Mucosa of rectum (tissue), 2 donors: ENCODE measurements around the gene USP43.
"Not testable (repeated sequence)": the region's sequence is repeated elsewhere in the genome, so short reads cannot be mapped to it uniquely, and the experiment has no call there.

ENCODE experiments used
- H3K27ac ChIP-seq, 2 donors: one replicate each; pipeline ENCODE4 v1.7.0; 2013; ENCODE audit warnings: inconsistent platforms in 2 of 2, low read depth in 2 of 2, low read length in 2 of 2
- H3K27me3 ChIP-seq, 2 donors: one replicate each; pipeline ENCODE4 v1.7.0; 2013; ENCODE audit warnings: low read length in 2 of 2; ENCODE audit not compliant: control insufficient read depth in 2 of 2, insufficient read depth in 2 of 2
- H3K36me3 ChIP-seq, 2 donors: one replicate each; pipeline ENCODE4 v1.7.0; 2013; ENCODE audit warnings: low read length in 2 of 2; ENCODE audit not compliant: control insufficient read depth in 2 of 2, insufficient read depth in 2 of 2
- H3K4me1 ChIP-seq, 2 donors: one replicate each; pipeline ENCODE4 v1.7.0; 2013; ENCODE audit warnings: low read length in 2 of 2, mild to moderate bottlenecking in 1 of 2; ENCODE audit not compliant: control insufficient read depth in 2 of 2, insufficient read depth in 2 of 2
- H3K4me3 ChIP-seq, 2 donors: one replicate each; pipeline ENCODE4 v1.7.0; 2013; ENCODE audit warnings: low read length in 2 of 2
- H3K9ac ChIP-seq, 2 donors: one replicate each; pipeline ENCODE4 v1.7.0; 2013; ENCODE audit warnings: low read length in 2 of 2, low read depth in 1 of 2, mild to moderate bottlenecking in 1 of 2
- H3K9me3 ChIP-seq, 2 donors: one replicate each; pipeline ENCODE4 v1.7.0; 2013; ENCODE audit warnings: low read length in 2 of 2; ENCODE audit not compliant: control insufficient read depth in 2 of 2
- donor health status: healthy.
- donor health status: Normal muscosa, but diverticular disease.

Gene USP43

GRCh38 chr17:9628509-9628908 lies 16.8 kb upstream of the USP43 start:
- Histone ChIP-seq H3K27me3 (no peaks in the 10 kb centered on the region), H3K9me3 (no peaks in the 10 kb centered on the region), H3K27ac (no peak overlapping the region), H3K4me3 (no peak overlapping the region), H3K4me1 (no peaks in the 10 kb centered on the region), H3K36me3 (no peaks in the 10 kb centered on the region), H3K9ac (no peak overlapping the region)

GRCh38 chr17:9632741-9633140 lies 12.6 kb upstream of the USP43 start:
- H3K9me3 ChIP-seq, result no peaks in the 10 kb centered on the region
- H3K9ac ChIP-seq, result no peak overlapping the region

GRCh38 chr17:9635340-9635739 lies 10.0 kb upstream of the USP43 start:
- H3K9ac ChIP-seq, result no peak overlapping the region
- H3K36me3 ChIP-seq, result no peaks in the 10 kb centered on the region
- H3K4me1 ChIP-seq, result no peaks in the 10 kb centered on the region
- H3K27me3 ChIP-seq, result no peaks in the 10 kb centered on the region
- H3K9me3 ChIP-seq, result no peaks in the 10 kb centered on the region
- no peak overlapping the region for H3K4me3 ChIP-seq
- no peak overlapping the region for H3K27ac ChIP-seq

More at GRCh38 chr17:9632741-9633140, 12.6 kb upstream of the USP43 start:
- Histone ChIP-seq H3K4me1 (no peaks in the 10 kb centered on the region), H3K27me3 (no peaks in the 10 kb centered on the region), H3K36me3 (no peaks in the 10 kb centered on the region), H3K27ac (no peak overlapping the region), H3K4me3 (no peak overlapping the region)

- no peak overlapping the region for H3K27ac ChIP-seq
- no peaks in the 10 kb centered on the region for H3K4me1 ChIP-seq
- no peaks in the 10 kb centered on the region for H3K27me3 ChIP-seq
- H3K4me3 ChIP-seq, result no peak overlapping the region
- H3K9me3 ChIP-seq, result no peaks in the 10 kb centered on the region
- H3K9ac ChIP-seq, result no peak overlapping the region
- H3K36me3 ChIP-seq, result no peaks in the 10 kb centered on the region
Measured at GRCh38 chr17:9636501-9636900, 8.8 kb upstream of the USP43 start.

GRCh38 chr17:9640388-9640787 lies 4.9 kb upstream of the USP43 start:
- not testable (repeated sequence) for H3K27ac ChIP-seq, H3K4me1 ChIP-seq, H3K9me3 ChIP-seq, H3K36me3 ChIP-seq, H3K4me3 ChIP-seq, H3K9ac ChIP-seq, H3K27me3 ChIP-seq

GRCh38 chr17:9643611-9644010 lies 1.7 kb upstream of the USP43 start:
- Histone ChIP-seq H3K9me3 (no peaks in the 10 kb centered on the region), H3K27me3 (peaks cover 0 to 7% of the 10 kb centered on the region in 2 donors), H3K4me3 (no peak overlapping the region), H3K4me1 (peaks cover 3 to 13% of the 10 kb centered on the region in 2 donors), H3K9ac (no peak overlapping the region), H3K27ac (no peak overlapping the region), H3K36me3 (no peaks in the 10 kb centered on the region)

- H3K27ac ChIP-seq, result peak overlapping the region; percentile 97 to 98
- peak overlapping the region; percentile 92 to 94 for H3K9ac ChIP-seq
Measured at GRCh38 chr17:9645851-9646545, 681 bp downstream of the USP43 start.

GRCh38 chr17:9646546-9646885 lies 1.2 kb downstream of the USP43 start:
- Histone ChIP-seq H3K36me3 (no peaks in the 10 kb centered on the region), H3K4me3 (peak overlapping the region; percentile 86 to 88), H3K9me3 (no peaks in the 10 kb centered on the region), H3K27me3 (peaks cover 0 to 7% of the 10 kb centered on the region in 2 donors), H3K27ac (peak overlapping the region; percentile 97 to 98), H3K4me1 (peaks cover 3 to 13% of the 10 kb centered on the region in 2 donors), H3K9ac (peak overlapping the region; percentile 92 to 94)

More at GRCh38 chr17:9645851-9646545, 681 bp downstream of the USP43 start:
- H3K36me3 ChIP-seq, result no peaks in the 10 kb centered on the region
- no peaks in the 10 kb centered on the region for H3K9me3 ChIP-seq
- H3K27me3 ChIP-seq, result peaks cover 0 to 7% of the 10 kb centered on the region in 2 donors
- H3K4me3 ChIP-seq, result peak overlapping the region; percentile 86 to 88
- peaks cover 3 to 13% of the 10 kb centered on the region in 2 donors for H3K4me1 ChIP-seq

- Histone ChIP-seq H3K36me3 (no peaks in the 10 kb centered on the region), H3K9ac (no peak overlapping the region), H3K4me1 (peaks cover 3 to 13% of the 10 kb centered on the region in 2 donors), H3K4me3 (peak overlapping the region; percentile 86 to 88), H3K27me3 (peaks cover 0 to 7% of the 10 kb centered on the region in 2 donors), H3K9me3 (no peaks in the 10 kb centered on the region), H3K27ac (no peak overlapping the region)
Measured at GRCh38 chr17:9647014-9647413, 1.7 kb downstream of the USP43 start.

- H3K27me3 ChIP-seq, result peaks cover 0 to 7% of the 10 kb centered on the region in 2 donors
- H3K4me3 ChIP-seq, result no peak overlapping the region
- H3K36me3 ChIP-seq, result no peaks in the 10 kb centered on the region
- H3K9me3 ChIP-seq, result no peaks in the 10 kb centered on the region
- no peak overlapping the region for H3K27ac ChIP-seq
- no peak overlapping the region for H3K9ac ChIP-seq
- peaks cover 3 to 13% of the 10 kb centered on the region in 2 donors for H3K4me1 ChIP-seq
Measured at GRCh38 chr17:9648521-9649110, 3.3 kb downstream of the USP43 start.
